PC-9 (cell line): Measurements from ENCODE around the gene KLC4. TPM values are rescaled to one million over a fixed set of nuclear protein-coding genes. Genes with fewer than 3 reads are reported as not detected.
"Not testable (repeated sequence)": the region's sequence is repeated elsewhere in the genome, so short reads cannot be mapped to it uniquely, and the experiment has no call there.

Experiments used
- BruUV-seq: library from RNA; stranded (reverse); fragments of 400-500 nt; replicated peaks from 2 replicates; lab custom pipeline; 2021; lab: Mats Ljungman, UMichigan
- CTCF ChIA-PET: fragments of 300-600 bp; sonication (Branson Sonifier 250); formaldehyde crosslinking; loops from one replicate; lab custom pipeline; 2022; ENCODE audit warnings: antibody characterized with exemption; lab: Charles Lee
- POLR2A ChIA-PET: fragments of 300-600 bp; sonication (Branson Sonifier 250); formaldehyde crosslinking; loops from one replicate; lab custom pipeline; 2022; ENCODE audit warnings: antibody characterized with exemption; ENCODE audit not compliant: unreplicated experiment; lab: Charles Lee
- DNase-seq, 2 experiments: peaks; one replicate each; pipeline versions ENCODE4 v3.0.0 to v3.0.0-alpha.2; 2015 to 2022; ENCODE audit warnings: mixed read lengths in 1 of 2
- H2AFZ ChIP-seq: fragments of 200-600 bp; sonication (generic); 2 replicates; pipeline ENCODE4 v1.8.1; 2017; ENCODE audit warnings: antibody characterized with exemption
- H3F3A ChIP-seq: fragments of 200-600 bp; sonication (generic); 2 replicates; pipeline ENCODE4 v1.8.1; 2017; ENCODE audit warnings: antibody characterized with exemption, mild to moderate bottlenecking, low read depth; ENCODE audit not compliant: insufficient read depth
- H3K27ac ChIP-seq: fragments of 200-600 bp; sonication (generic); 2 replicates; pipeline ENCODE4 v1.6.1; 2016; ENCODE audit warnings: mixed run types
- H3K27me3 ChIP-seq: fragments of 200-600 bp; sonication (generic); 2 replicates; pipeline ENCODE4 v1.6.1; 2016; ENCODE audit warnings: low read depth, mixed run types; ENCODE audit not compliant: insufficient read depth
- H3K36me3 ChIP-seq: fragments of 200-600 bp; sonication (generic); 2 replicates; pipeline ENCODE4 v1.6.1; 2016; ENCODE audit warnings: low read depth, mixed run types
- H3K4me1 ChIP-seq: fragments of 200-600 bp; sonication (generic); replicated peaks from 2 replicates; pipeline ENCODE4 v1.6.1; 2016; ENCODE audit warnings: mixed run types; ENCODE audit not compliant: insufficient read depth
- H3K4me2 ChIP-seq: fragments of 200-600 bp; sonication (generic); 2 replicates; pipeline ENCODE4 v1.6.1; 2017; ENCODE audit warnings: mixed run types
- H3K4me3 ChIP-seq: fragments of 200-600 bp; sonication (generic); 2 replicates; pipeline ENCODE4 v1.6.1; 2016; ENCODE audit warnings: mixed run types
- H3K79me2 ChIP-seq: fragments of 200-600 bp; sonication (generic); 2 replicates; pipeline ENCODE4 v1.6.1; 2017; ENCODE audit warnings: low read depth, mixed run types
- H3K9me2 ChIP-seq: fragments of 200-600 bp; sonication (generic); 2 replicates; pipeline ENCODE4 v1.8.1; 2017; ENCODE audit warnings: mild to moderate bottlenecking; ENCODE audit not compliant: insufficient read depth
- H3K9me3 ChIP-seq: fragments of 200-600 bp; sonication (generic); 2 replicates; pipeline ENCODE4 v1.8.1; 2016; ENCODE audit warnings: low read depth; ENCODE audit not compliant: insufficient read depth
- H4K20me1 ChIP-seq: fragments of 200-600 bp; sonication (generic); 2 replicates; pipeline ENCODE4 v1.8.1; 2017; ENCODE audit not compliant: insufficient read depth
- EZH2 ChIP-seq: fragments of 200-600 bp; sonication (generic); IDR thresholded peaks from 2 replicates; pipeline ENCODE4 v1.8.0; 2017; ENCODE audit warnings: antibody characterized with exemption, low read depth
- intact Hi-C: fragments of 100-400 bp; cut with micrococcal nuclease; formaldehyde crosslinking; loops from one replicate; pipeline ENCODE4 v1.10.0; 2022; ENCODE audit not compliant: unreplicated experiment
- total RNA-seq: library from RNA; stranded (reverse); gene quantifications from 2 replicates; pipeline ENCODE4 v1.2.3, GENCODE V29; 2021
- TF ChIP-seq, protein P1 (sequence below): fragments of 200-600 bp; sonication (generic); conservative IDR thresholded peaks from 2 replicates; pipeline ENCODE4 v1.6.1; 2017; ENCODE audit warnings: mixed run types, antibody characterized with exemption, mild to moderate bottlenecking, moderate library complexity

KLC4 gene
- total RNA-seq, 1 experiment from 2014 or later, result 46.2 TPM

GRCh38 chr6:43081043-43081442 is 21.6 kb downstream of the KLC4 start:
- CTCF ChIA-PET, result interaction anchor here (0.6 kb wide), 1 partner anchor 205 kb away, joined by 9 read pairs; no protein-coding TSS in a partner anchor
- Histone ChIP-seq H3K4me1 (peaks cover 9% of the 10 kb centered on the region), H3K27me3 (no peaks in the 10 kb centered on the region), H3K4me3 (no peak overlapping the region), H2AFZ (no peak overlapping the region), H3K9me2 (no peaks in the 10 kb centered on the region), H3K9me3 (no peaks in the 10 kb centered on the region), H3K36me3 (no peaks in the 10 kb centered on the region), H3K4me2 (no peak overlapping the region), H3F3A (no peaks in the 10 kb centered on the region; the same call in 1 of the 2 replicates), H3K79me2 (peaks cover 89% of the 10 kb centered on the region), H3K27ac (no peak overlapping the region), H4K20me1 (no peaks in the 10 kb centered on the region; the same call in 1 of the 2 replicates)
- intact Hi-C loops, result no loop called here
- POLR2A ChIA-PET, result no interaction called here
- no peak for DNase-seq
- no TSS peak for BruUV-seq
- TF ChIP-seq, protein P1, sequence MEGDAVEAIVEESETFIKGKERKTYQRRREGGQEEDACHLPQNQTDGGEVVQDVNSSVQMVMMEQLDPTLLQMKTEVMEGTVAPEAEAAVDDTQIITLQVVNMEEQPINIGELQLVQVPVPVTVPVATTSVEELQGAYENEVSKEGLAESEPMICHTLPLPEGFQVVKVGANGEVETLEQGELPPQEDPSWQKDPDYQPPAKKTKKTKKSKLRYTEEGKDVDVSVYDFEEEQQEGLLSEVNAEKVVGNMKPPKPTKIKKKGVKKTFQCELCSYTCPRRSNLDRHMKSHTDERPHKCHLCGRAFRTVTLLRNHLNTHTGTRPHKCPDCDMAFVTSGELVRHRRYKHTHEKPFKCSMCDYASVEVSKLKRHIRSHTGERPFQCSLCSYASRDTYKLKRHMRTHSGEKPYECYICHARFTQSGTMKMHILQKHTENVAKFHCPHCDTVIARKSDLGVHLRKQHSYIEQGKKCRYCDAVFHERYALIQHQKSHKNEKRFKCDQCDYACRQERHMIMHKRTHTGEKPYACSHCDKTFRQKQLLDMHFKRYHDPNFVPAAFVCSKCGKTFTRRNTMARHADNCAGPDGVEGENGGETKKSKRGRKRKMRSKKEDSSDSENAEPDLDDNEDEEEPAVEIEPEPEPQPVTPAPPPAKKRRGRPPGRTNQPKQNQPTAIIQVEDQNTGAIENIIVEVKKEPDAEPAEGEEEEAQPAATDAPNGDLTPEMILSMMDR, result no peak
- TF ChIP-seq EZH2, result no peak

DNA sequence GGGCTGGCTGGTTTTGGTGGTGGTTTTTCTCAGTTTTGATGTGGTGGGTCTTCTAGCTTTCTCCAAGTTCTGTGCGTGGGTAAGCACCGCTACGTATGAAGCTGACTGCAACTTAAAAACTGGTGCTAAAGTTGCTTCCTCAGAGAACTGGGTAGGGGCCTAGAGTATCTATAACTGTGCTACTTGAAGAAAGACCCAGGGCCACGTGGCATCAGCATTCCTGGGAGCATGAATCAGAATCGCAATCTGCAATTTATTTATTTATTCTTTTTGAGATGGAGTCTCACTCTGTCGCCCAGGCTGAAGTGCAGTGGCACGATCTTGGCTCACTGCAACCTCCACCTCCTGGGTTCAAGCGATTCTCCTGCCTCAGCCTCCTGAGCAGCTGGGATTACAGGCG is 22.5 kb downstream of the KLC4 start:
- peaks cover 93% of the 10 kb centered on the region for H3K79me2 ChIP-seq
- BruUV-seq, DNase-seq: not testable (repeated sequence)

DNA sequence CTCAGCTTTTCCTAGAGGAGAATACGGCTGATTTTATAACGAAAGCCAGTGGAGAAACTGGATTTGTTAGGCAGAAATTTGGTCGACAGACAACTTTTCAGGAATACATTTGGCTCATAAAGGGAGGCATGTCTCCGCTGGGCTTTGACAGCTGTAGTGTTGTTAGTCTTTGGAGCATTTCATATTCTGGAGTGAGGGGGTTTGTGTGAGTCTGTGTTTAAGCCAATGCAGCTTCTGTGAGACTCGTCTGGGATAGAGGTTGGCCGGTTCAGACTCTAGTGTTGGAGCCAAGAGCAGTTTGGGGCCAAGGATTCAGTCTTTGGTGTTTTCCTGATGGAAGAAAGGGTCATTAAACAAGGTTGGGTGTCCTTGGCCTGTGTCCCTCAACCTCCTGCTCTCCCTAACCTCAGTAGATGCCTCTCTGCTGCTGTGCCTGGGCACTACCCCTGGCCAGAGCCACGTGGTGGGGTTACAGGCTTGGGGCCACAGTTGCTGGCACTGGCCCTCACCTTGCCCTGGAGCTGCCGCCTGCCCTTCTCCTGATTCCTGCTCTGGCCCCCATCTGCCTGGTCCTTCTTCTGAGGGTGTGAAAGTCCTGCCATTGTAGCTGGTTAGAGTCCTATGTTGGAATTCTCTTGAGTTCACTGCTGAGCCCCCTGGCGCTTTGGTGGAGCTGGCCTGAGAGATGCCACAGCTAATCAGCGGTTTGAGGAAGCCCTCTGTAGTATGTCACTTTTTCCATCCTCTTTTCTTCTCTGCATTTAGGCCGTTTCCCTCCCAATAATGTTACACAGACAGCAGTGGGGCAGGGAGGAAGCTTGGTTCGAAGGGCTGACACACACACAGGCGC is 23.6 kb downstream of the KLC4 start:
- no peak overlapping the region for H3K27ac ChIP-seq
- intact Hi-C loops, result no loop called here
- DNase-seq, result no peak
- H3K4me1 ChIP-seq, result peaks cover 1% of the 10 kb centered on the region
- TF ChIP-seq EZH2, result no peak
- TF ChIP-seq, protein P1, result no peak
- H3K9me3 ChIP-seq, result no peaks in the 10 kb centered on the region
- ChIA-PET CTCF (no interaction called here), POLR2A (no interaction called here)
- H3K79me2 ChIP-seq, result peaks cover 93% of the 10 kb centered on the region
- no peak overlapping the region for H2AFZ ChIP-seq
- H3K4me2 ChIP-seq, result no peak overlapping the region
- no peaks in the 10 kb centered on the region; the same call in 1 of the 2 replicates for H4K20me1 ChIP-seq
- H3K27me3 ChIP-seq, result no peaks in the 10 kb centered on the region
- H3F3A ChIP-seq, result no peaks in the 10 kb centered on the region; the same call in 1 of the 2 replicates
- H3K9me2 ChIP-seq, result no peaks in the 10 kb centered on the region
- no peaks in the 10 kb centered on the region for H3K36me3 ChIP-seq
- no peak overlapping the region for H3K4me3 ChIP-seq
- no TSS peak for BruUV-seq

More for the DNA sequence above, 22.5 kb downstream of the KLC4 start:
- H4K20me1 ChIP-seq, H3K4me1 ChIP-seq, H3K4me3 ChIP-seq, H3K27ac ChIP-seq, H3K27me3 ChIP-seq, H3K9me2 ChIP-seq, H3K9me3 ChIP-seq, POLR2A ChIA-PET, H3F3A ChIP-seq, intact Hi-C loops, H3K36me3 ChIP-seq, CTCF ChIA-PET, H2AFZ ChIP-seq, H3K4me2 ChIP-seq: not testable (repeated sequence)
